ENCODE results near the gene PTPRN2.

The PTPRN2 gene

DNA sequence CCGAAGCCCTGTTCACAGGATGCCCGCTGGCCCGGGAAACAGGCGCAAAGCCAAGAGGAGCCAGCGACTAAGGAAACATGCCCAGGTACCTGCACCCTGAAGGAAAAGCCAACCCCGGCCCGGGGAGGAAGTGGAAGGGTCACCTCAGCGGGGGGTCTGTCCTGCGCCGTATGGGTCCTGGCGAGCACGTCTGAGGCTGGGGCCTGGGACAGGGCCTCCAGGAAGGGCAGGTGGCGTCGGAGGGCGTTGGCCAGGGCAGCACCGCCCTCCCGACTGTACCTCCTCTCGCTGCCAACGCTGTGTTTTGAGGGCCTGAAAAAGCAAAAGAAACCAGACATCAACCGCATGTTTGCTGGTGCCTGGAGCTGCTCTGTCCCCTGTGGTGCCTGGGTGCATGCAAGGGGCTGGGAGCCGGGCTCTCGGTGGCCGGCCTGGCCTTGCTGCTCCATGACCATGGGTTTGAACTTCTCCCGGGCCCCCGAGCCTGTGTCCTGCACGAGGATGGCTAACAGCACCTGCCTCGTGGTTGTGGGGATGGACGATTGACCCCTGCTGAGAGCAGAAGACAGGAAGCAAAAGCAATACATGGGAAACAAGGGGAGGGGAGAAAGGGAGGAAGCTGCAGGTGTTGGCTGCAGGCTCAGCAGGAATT lies 395.3 kb downstream of the PTPRN2 start:
- no peak overlapping the region for H3K4me3 ChIP-seq (ENCODE audit: low read depth, low read length)
- TF ChIP-seq, protein P1, sequence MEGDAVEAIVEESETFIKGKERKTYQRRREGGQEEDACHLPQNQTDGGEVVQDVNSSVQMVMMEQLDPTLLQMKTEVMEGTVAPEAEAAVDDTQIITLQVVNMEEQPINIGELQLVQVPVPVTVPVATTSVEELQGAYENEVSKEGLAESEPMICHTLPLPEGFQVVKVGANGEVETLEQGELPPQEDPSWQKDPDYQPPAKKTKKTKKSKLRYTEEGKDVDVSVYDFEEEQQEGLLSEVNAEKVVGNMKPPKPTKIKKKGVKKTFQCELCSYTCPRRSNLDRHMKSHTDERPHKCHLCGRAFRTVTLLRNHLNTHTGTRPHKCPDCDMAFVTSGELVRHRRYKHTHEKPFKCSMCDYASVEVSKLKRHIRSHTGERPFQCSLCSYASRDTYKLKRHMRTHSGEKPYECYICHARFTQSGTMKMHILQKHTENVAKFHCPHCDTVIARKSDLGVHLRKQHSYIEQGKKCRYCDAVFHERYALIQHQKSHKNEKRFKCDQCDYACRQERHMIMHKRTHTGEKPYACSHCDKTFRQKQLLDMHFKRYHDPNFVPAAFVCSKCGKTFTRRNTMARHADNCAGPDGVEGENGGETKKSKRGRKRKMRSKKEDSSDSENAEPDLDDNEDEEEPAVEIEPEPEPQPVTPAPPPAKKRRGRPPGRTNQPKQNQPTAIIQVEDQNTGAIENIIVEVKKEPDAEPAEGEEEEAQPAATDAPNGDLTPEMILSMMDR (IDR thresholded peaks at IDR 0.05; ENCODE audit: low read depth, low read length), result no peak

DNA sequence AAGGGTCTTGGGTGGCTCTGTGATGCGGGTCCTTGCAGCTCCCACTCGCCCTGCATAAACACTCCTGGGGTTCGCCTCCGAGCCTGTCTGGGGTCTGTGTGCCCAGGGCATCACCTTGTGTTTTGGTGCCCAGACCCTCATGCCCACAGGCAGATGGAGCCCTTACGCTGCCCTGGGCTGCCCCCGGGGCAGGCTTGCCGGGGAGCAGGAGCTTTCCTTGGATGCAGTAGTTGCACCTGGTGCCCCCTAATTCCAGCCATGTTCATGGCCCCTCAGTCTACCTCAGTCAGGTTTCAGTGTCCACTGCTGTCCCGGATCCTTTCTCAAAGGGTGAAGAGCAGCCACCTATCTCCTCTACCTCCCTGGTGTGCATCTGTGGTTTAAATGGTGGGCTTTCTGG lies 396.0 kb downstream of the PTPRN2 start:
- no peak overlapping the region for H3K4me3 ChIP-seq (ENCODE audit: low read depth, low read length)
- TF ChIP-seq, protein P1 (IDR thresholded peaks at IDR 0.05; ENCODE audit: low read depth, low read length), result no peak

DNA sequence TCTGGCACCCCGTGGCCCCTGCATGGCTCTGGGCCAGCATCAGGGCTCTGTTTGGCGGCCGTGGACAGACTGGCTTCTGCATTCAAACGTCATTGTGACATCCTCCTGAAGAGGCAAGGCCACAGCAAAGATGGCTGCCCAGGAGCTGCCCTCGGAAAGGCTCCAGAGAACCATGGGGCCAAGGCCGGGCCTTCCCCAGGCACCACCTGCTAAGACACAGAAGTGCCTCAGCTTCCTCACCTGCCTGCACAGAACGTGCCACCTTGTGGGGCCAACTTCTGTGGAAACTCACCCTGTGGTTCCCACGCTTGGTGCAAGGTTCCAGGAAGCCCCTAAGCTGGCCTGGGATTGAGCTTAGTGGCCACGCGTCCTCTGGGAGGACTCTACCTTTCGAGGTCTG lies 396.9 kb downstream of the PTPRN2 start:
- H3K4me3 ChIP-seq (ENCODE audit: low read depth, low read length), result no peak overlapping the region
- TF ChIP-seq, protein P1 (IDR thresholded peaks at IDR 0.05; ENCODE audit: low read depth, low read length), result no peak

DNA sequence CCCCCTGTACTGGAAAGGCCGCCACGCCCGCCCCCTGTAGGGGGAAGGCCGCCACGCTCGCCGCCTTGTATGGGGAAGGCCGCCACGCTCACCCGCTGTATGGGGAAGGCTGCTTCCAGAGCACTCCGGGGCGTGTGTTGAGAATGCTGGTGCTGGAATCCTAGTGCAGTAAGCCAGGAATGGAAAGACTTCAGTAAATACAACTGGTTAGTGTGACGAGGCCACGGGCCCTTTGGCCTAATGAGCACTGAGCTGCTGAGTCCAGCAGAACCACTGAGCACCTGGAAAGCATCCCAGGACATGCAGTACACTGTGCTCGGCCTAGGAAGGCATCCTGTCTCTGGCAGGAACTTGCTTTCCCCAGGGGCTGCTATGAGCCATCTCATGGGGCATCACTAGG lies 398.9 kb downstream of the PTPRN2 start:
- H3K4me3 ChIP-seq (ENCODE audit: low read depth, low read length), result no peak overlapping the region
- TF ChIP-seq, protein P1 (IDR thresholded peaks at IDR 0.05; ENCODE audit: low read depth, low read length), result no peak

DNA sequence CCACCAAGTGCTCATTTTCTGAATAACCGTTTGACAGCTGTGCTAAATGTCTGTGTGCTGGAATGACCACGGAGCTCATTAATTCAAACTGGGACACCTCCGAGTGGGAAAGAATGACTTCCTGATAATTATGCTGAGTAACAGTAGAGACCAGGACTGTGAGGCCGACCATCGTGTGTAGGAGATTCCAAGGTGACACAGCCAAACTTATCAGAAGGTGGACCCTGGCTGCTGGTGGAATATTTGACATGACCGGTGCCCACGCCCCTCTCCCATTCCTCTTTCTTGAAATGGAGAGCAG lies 400.0 kb downstream of the PTPRN2 start:
- H3K4me3 ChIP-seq (ENCODE audit: low read depth, low read length), result no peak overlapping the region
- TF ChIP-seq, protein P1 (IDR thresholded peaks at IDR 0.05; ENCODE audit: low read depth, low read length), result no peak

DNA sequence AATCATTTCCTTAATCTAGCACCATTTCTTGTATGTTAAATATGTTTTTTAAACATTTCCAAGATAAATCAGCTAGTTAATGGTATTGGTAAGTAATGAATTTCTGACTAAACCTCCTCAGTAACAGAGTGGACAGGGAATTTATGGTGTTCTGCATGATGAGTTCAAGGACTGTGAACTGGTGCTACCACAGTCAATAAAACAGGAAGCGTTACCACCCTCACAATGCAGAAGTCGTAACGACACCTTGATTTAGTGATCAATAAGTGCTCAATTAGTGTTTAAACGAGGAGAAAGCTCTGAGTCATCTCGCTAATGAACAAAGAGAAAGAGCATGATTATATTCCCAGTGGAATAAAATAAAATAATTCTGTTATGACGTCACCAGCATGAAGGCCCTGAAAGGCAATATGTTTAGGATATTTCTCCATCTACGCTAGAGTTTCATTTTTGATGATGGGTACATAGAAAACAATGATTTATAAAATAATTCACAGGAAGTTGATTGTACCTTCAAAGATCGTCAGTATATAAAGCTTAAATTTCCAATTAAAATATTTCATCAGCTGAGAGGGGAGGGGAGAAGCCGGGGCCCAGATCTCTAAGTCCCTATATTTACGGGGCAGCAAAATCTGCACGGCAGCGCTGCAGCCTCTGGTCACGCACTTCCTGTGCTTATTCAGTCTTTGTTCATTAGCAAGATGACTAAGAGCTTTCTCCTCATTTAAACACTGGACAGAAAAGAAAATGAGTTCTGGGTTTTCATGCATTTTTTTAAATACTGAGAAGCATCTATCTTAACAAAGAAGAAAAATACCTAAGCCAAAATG lies 400.5 kb downstream of the PTPRN2 start:
- TF ChIP-seq, protein P1 (IDR thresholded peaks at IDR 0.05; ENCODE audit: low read depth, low read length), result no peak
- no peak overlapping the region for H3K4me3 ChIP-seq (ENCODE audit: low read depth, low read length)

DNA sequence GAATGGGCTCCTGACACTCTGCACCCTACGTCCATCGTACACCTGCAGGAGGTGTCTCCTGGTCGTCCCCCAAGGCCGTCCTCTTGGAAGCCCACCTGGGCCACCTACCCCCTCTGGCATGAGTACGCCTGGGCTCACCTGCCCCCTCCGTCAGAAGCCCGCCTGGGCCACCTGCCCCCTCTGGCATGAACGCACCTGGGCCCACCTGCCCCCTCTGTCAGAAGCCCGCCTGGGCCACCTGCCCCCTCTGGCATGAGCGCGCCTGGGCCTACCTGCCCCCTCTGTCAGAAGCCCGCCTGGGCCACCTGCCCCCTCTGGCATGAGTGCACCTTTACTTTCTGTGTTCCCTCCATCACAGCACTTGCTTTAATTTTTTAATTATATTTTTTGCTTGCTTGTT lies 401.2 kb downstream of the PTPRN2 start:
- TF ChIP-seq, protein P1 (IDR thresholded peaks at IDR 0.05; ENCODE audit: low read depth, low read length), result no peak
- H3K4me3 ChIP-seq (ENCODE audit: low read depth, low read length), result no peak overlapping the region

All from WI38 (cell line).